Measurements from ENCODE around the gene NEIL3.
"Not testable (repeated sequence)": the region's sequence is repeated elsewhere in the genome, so short reads cannot be mapped to it uniquely, and the experiment has no call there.

Gene NEIL3

GRCh38 chr4:177302371-177303100, 7.1 kb upstream of the NEIL3 start:
- DNase-seq (ENCODE audit: low read depth) = no peak

- DNase-seq (ENCODE audit: low read depth) = no peak
Observed at GRCh38 chr4:177304094-177304493, 5.6 kb upstream of the NEIL3 start.

GRCh38 chr4:177304864-177305263, 4.8 kb upstream of the NEIL3 start:
- DNase-seq (ENCODE audit: low read depth) = not testable (repeated sequence)

- no peak for DNase-seq (ENCODE audit: low read depth)
Observed at GRCh38 chr4:177308125-177308524, 1.5 kb upstream of the NEIL3 start.

- DNase-seq (ENCODE audit: low read depth) = no peak
Observed at GRCh38 chr4:177308847-177309521, 690 bp upstream of the NEIL3 start.

- no peak for DNase-seq (ENCODE audit: low read depth)
Observed at GRCh38 chr4:177311589-177311988, 1.9 kb downstream of the NEIL3 start.

GRCh38 chr4:177313263-177313662, 3.6 kb downstream of the NEIL3 start:
- no peak for DNase-seq (ENCODE audit: low read depth)

GRCh38 chr4:177315767-177316464, 6.2 kb downstream of the NEIL3 start:
- DNase-seq (ENCODE audit: low read depth) = no peak

GRCh38 chr4:177320721-177321120, 11.0 kb downstream of the NEIL3 start:
- no peak for DNase-seq (ENCODE audit: low read depth)

GRCh38 chr4:177321647-177322046, 12.0 kb downstream of the NEIL3 start:
- no peak for DNase-seq (ENCODE audit: low read depth)

- no peak for DNase-seq (ENCODE audit: low read depth)
Observed at GRCh38 chr4:177322266-177322665, 12.6 kb downstream of the NEIL3 start.

- no peak for DNase-seq (ENCODE audit: low read depth)
Observed at GRCh38 chr4:177322881-177323280, 13.2 kb downstream of the NEIL3 start.

GRCh38 chr4:177323416-177323815, 13.7 kb downstream of the NEIL3 start:
- no peak for DNase-seq (ENCODE audit: low read depth)

GRCh38 chr4:177332119-177332518, 22.4 kb downstream of the NEIL3 start:
- no peak for DNase-seq (ENCODE audit: low read depth)

- no peak for DNase-seq (ENCODE audit: low read depth)
Observed at GRCh38 chr4:177339477-177340374, 30.1 kb downstream of the NEIL3 start.

GRCh38 chr4:177348348-177348747, 38.7 kb downstream of the NEIL3 start:
- no peak for DNase-seq (ENCODE audit: low read depth)

- no peak for DNase-seq (ENCODE audit: low read depth)
Observed at GRCh38 chr4:177349191-177349590, 39.5 kb downstream of the NEIL3 start.

- no peak for DNase-seq (ENCODE audit: low read depth)
Observed at GRCh38 chr4:177351622-177352244, 42.1 kb downstream of the NEIL3 start.

- DNase-seq (ENCODE audit: low read depth) = no peak
Observed at GRCh38 chr4:177356206-177356605, 46.5 kb downstream of the NEIL3 start.

GRCh38 chr4:177356921-177357320, 47.2 kb downstream of the NEIL3 start:
- no peak for DNase-seq (ENCODE audit: low read depth)

- no peak for DNase-seq (ENCODE audit: low read depth)
Observed at GRCh38 chr4:177367336-177367735, 57.7 kb downstream of the NEIL3 start.

- no peak for DNase-seq (ENCODE audit: low read depth)
Observed at GRCh38 chr4:177369372-177369771, 59.7 kb downstream of the NEIL3 start.
